Measurements from ENCODE around the gene GPR39.

GPR39 gene

DNA sequence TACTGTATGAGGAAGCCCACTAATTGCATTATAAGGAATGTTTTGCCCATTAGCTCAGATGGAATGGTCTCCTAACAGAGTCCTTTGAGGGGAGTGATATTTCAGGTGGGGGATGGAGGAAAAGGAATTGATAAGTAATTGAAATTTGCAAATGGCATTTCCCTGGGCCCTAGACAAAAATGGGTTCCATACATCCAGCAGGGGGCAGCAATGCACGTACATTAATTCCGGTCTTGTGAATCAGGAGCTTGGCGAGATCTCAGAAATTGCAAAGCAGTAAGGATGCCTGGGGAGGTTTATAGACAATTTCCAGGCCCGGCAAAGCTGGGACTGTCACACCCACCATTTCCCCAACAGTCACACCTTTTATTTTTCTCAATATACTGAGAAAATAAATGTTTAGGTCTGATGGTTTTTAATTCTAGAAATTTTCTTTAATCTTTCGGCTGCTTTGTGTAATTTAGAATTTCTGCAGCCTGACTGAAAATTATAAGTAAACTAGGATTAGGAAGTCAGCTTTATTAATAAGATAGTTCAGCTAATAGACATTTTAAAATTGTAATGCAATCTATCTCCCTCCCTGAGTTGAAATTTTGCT lies 130.6 kb downstream of the GPR39 start:
- peaks cover 27% of the 10 kb centered on the region for H3K9me3 ChIP-seq (ENCODE audit: insufficient read depth, low read length)
- no peaks in the 10 kb centered on the region for H3F3A ChIP-seq (ENCODE audit: insufficient read depth)
- H3K9me2 ChIP-seq (replicated peaks; ENCODE audit: insufficient read depth, low read length): no peaks in the 10 kb centered on the region
- no peak overlapping the region for H3K27ac ChIP-seq (ENCODE audit: low read depth, low read length)
- H4K20me1 ChIP-seq (ENCODE audit: low read depth, low read length): no peaks in the 10 kb centered on the region
- H3K4me3 ChIP-seq (ENCODE audit: insufficient read depth, low read length, poor library complexity, severe bottlenecking): no peak overlapping the region
- no peaks in the 10 kb centered on the region for H3K79me2 ChIP-seq (ENCODE audit: insufficient read depth, low read length)
- H3K4me2 ChIP-seq (ENCODE audit: low read depth, low read length, poor library complexity, severe bottlenecking): no peak overlapping the region
- TF ChIP-seq, protein P1, sequence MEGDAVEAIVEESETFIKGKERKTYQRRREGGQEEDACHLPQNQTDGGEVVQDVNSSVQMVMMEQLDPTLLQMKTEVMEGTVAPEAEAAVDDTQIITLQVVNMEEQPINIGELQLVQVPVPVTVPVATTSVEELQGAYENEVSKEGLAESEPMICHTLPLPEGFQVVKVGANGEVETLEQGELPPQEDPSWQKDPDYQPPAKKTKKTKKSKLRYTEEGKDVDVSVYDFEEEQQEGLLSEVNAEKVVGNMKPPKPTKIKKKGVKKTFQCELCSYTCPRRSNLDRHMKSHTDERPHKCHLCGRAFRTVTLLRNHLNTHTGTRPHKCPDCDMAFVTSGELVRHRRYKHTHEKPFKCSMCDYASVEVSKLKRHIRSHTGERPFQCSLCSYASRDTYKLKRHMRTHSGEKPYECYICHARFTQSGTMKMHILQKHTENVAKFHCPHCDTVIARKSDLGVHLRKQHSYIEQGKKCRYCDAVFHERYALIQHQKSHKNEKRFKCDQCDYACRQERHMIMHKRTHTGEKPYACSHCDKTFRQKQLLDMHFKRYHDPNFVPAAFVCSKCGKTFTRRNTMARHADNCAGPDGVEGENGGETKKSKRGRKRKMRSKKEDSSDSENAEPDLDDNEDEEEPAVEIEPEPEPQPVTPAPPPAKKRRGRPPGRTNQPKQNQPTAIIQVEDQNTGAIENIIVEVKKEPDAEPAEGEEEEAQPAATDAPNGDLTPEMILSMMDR (IDR thresholded peaks at IDR 0.05; ENCODE audit: insufficient read depth, low read length, poor library complexity, severe bottlenecking): peak; percentile 40
- TF ChIP-seq EZH2phosphoT487 (conservative IDR thresholded peaks at IDR 0.05; ENCODE audit: low read length): no peak
- H3K9ac ChIP-seq (ENCODE audit: low read length): no peak overlapping the region
- H2AFZ ChIP-seq (ENCODE audit: low read depth, low read length, severe bottlenecking): no peak overlapping the region
- H3K27me3 ChIP-seq (ENCODE audit: low read length): no peaks in the 10 kb centered on the region
- no peaks in the 10 kb centered on the region for H3K36me3 ChIP-seq (ENCODE audit: low read length)

DNA sequence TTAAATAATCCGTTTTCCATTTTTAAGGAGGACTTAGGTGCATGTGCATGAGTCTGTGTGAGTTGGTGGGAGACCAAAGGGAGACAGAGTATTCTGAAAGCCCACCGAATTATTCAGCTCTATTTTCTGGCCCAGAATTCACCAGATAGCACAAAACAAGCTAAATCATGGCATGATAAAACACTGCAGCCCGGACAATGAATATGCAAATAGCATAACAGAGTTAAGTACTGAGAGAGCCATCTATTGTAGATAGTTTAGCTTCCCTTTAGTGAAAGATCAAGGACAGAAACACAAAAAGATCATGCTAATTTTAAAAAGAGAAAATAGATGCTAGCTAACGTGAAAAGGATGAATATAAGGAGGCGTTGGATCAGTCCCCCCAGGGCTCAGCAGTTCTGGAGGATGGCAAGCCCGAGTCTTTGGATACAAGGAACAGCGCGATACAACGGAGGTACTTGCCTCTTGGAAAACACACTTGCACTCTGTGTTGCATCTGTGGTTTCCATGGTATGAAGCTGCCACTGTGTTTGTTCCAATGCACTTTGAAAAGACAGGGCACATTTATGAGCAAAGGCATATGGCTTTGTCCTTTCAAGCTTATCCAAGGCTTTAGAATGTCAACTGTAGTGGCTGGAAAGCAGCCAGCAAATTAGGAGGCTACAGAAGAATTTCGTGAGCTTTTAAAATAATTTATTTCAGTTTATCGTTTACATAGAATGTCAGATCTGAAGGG lies 133.5 kb downstream of the GPR39 start:
- Histone ChIP-seq H3K36me3 (ENCODE audit: low read length) (no peaks in the 10 kb centered on the region), H3K9me2 (replicated peaks; ENCODE audit: insufficient read depth, low read length) (no peaks in the 10 kb centered on the region), H3K79me2 (ENCODE audit: insufficient read depth, low read length) (no peaks in the 10 kb centered on the region), H3F3A (ENCODE audit: insufficient read depth) (no peaks in the 10 kb centered on the region), H4K20me1 (ENCODE audit: low read depth, low read length) (no peaks in the 10 kb centered on the region), H2AFZ (ENCODE audit: low read depth, low read length, severe bottlenecking) (no peak overlapping the region), H3K4me3 (ENCODE audit: insufficient read depth, low read length, poor library complexity, severe bottlenecking) (no peak overlapping the region), H3K27me3 (ENCODE audit: low read length) (no peaks in the 10 kb centered on the region), H3K4me2 (ENCODE audit: low read depth, low read length, poor library complexity, severe bottlenecking) (no peak overlapping the region), H3K9ac (ENCODE audit: low read length) (no peak overlapping the region), H3K9me3 (ENCODE audit: insufficient read depth, low read length) (no peaks in the 10 kb centered on the region), H3K27ac (ENCODE audit: low read depth, low read length) (no peak overlapping the region)
- TF ChIP-seq, protein P1 (IDR thresholded peaks at IDR 0.05; ENCODE audit: insufficient read depth, low read length, poor library complexity, severe bottlenecking): no peak
- no peak for TF ChIP-seq EZH2phosphoT487 (conservative IDR thresholded peaks at IDR 0.05; ENCODE audit: low read length)

DNA sequence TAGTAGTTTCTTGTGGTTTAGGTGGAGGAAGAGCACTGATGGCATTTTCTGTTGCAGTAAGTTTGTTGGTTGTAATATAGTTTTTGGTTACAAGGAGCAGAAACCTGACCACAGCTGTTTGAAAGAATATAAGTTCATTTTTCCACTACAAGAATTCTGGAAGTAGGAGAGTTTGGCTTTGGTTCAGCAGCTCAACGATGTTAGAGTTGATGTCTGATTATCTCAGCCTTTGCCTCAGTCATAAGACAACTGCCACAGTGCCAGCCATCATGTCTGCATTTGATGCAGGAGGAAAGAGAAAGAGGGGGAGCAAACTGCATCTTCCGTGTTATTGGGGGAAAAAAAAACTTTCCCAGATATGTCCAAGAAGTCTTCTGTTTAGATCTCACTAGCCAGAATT lies 134.3 kb downstream of the GPR39 start:
- no peak overlapping the region for H3K27ac ChIP-seq (ENCODE audit: low read depth, low read length)
- H3F3A ChIP-seq (ENCODE audit: insufficient read depth): no peaks in the 10 kb centered on the region
- H3K36me3 ChIP-seq (ENCODE audit: low read length): no peaks in the 10 kb centered on the region
- H3K4me3 ChIP-seq (ENCODE audit: insufficient read depth, low read length, poor library complexity, severe bottlenecking): no peak overlapping the region
- H4K20me1 ChIP-seq (ENCODE audit: low read depth, low read length): no peaks in the 10 kb centered on the region
- no peak overlapping the region for H3K4me2 ChIP-seq (ENCODE audit: low read depth, low read length, poor library complexity, severe bottlenecking)
- H3K9ac ChIP-seq (ENCODE audit: low read length): no peak overlapping the region
- TF ChIP-seq, protein P1 (IDR thresholded peaks at IDR 0.05; ENCODE audit: insufficient read depth, low read length, poor library complexity, severe bottlenecking): no peak
- no peak for TF ChIP-seq EZH2phosphoT487 (conservative IDR thresholded peaks at IDR 0.05; ENCODE audit: low read length)
- no peaks in the 10 kb centered on the region for H3K79me2 ChIP-seq (ENCODE audit: insufficient read depth, low read length)
- H2AFZ ChIP-seq (ENCODE audit: low read depth, low read length, severe bottlenecking): no peak overlapping the region
- H3K27me3 ChIP-seq (ENCODE audit: low read length): no peaks in the 10 kb centered on the region
- no peaks in the 10 kb centered on the region for H3K9me2 ChIP-seq (replicated peaks; ENCODE audit: insufficient read depth, low read length)
- no peaks in the 10 kb centered on the region for H3K9me3 ChIP-seq (ENCODE audit: insufficient read depth, low read length)
